ENCODE results near the gene TRABD. TPM values are rescaled to one million over a fixed set of nuclear protein-coding genes. Genes with fewer than 3 reads are reported as not detected.

Gene TRABD
- total RNA-seq, 3 donors from 2014 or later = 36.8 to 52.6 (median 42.7) TPM

- intact Hi-C loops (cut with DNase I, micrococcal nuclease) = no loop called here
- peak; percentile 56 for ATAC-seq
Observed at GRCh38 chr22:50139843-50140415, 45.8 kb upstream of the TRABD start.

GRCh38 chr22:50140615-50141014 lies 45.1 kb upstream of the TRABD start:
- TF ChIP-seq CTCF (IDR thresholded peaks at IDR 0.05) = no peak
- intact Hi-C loops (cut with DNase I, micrococcal nuclease) = no loop called here
- Histone ChIP-seq H3K36me3 (ENCODE audit: low read depth) (no peaks in the 10 kb centered on the region), H3K4me1 (ENCODE audit: low read depth) (no peaks in the 10 kb centered on the region), H3K4me3 (no peak overlapping the region), H3K9me3 (no peaks in the 10 kb centered on the region)
- DNase-seq = no peak
- no peak for ATAC-seq

More at GRCh38 chr22:50139843-50140415, 45.8 kb upstream of the TRABD start:
- Histone ChIP-seq H3K9me3 (no peaks in the 10 kb centered on the region), H3K4me3 (no peak overlapping the region), H3K4me1 (ENCODE audit: low read depth) (no peaks in the 10 kb centered on the region), H3K36me3 (ENCODE audit: low read depth) (no peaks in the 10 kb centered on the region)
- TF ChIP-seq CTCF (IDR thresholded peaks at IDR 0.05) = no peak
- no peak for DNase-seq

GRCh38 chr22:50141462-50141861 lies 44.3 kb upstream of the TRABD start:
- no peaks in the 10 kb centered on the region for H3K4me1 ChIP-seq (ENCODE audit: low read depth)
- no peaks in the 10 kb centered on the region for H3K36me3 ChIP-seq (ENCODE audit: low read depth)
- TF ChIP-seq CTCF (IDR thresholded peaks at IDR 0.05) = no peak
- H3K9me3 ChIP-seq = no peaks in the 10 kb centered on the region
- intact Hi-C loops (cut with DNase I, micrococcal nuclease) = no loop called here
- no peak overlapping the region for H3K4me3 ChIP-seq
- ATAC-seq (no peak), DNase-seq (no peak)

GRCh38 chr22:50141891-50142363 lies 43.8 kb upstream of the TRABD start:
- no peak overlapping the region for H3K4me3 ChIP-seq
- intact Hi-C loops (cut with DNase I, micrococcal nuclease) = no loop called here
- ATAC-seq (no peak), DNase-seq (no peak)
- H3K9me3 ChIP-seq = no peaks in the 10 kb centered on the region
- TF ChIP-seq CTCF (IDR thresholded peaks at IDR 0.05) = no peak
- no peaks in the 10 kb centered on the region for H3K36me3 ChIP-seq (ENCODE audit: low read depth)
- H3K4me1 ChIP-seq (ENCODE audit: low read depth) = no peaks in the 10 kb centered on the region

GRCh38 chr22:50143096-50143495 lies 42.6 kb upstream of the TRABD start:
- ATAC-seq (no peak), DNase-seq (no peak)
- H3K4me1 ChIP-seq (ENCODE audit: low read depth) = no peaks in the 10 kb centered on the region
- TF ChIP-seq CTCF (IDR thresholded peaks at IDR 0.05) = no peak
- no peaks in the 10 kb centered on the region for H3K36me3 ChIP-seq (ENCODE audit: low read depth)
- no peaks in the 10 kb centered on the region for H3K9me3 ChIP-seq
- no peak overlapping the region for H3K4me3 ChIP-seq
- intact Hi-C loops (cut with DNase I, micrococcal nuclease) = no loop called here
